Measurements from ENCODE around the gene KRTAP10-9. TPM values are rescaled to one million over a fixed set of nuclear protein-coding genes. Genes with fewer than 3 reads are reported as not detected.

Gene KRTAP10-9
- total and polyA plus RNA-seq, 2 donors (not counting 1 experiment from before 2014, with no cell fraction given), result not detected

DNA sequence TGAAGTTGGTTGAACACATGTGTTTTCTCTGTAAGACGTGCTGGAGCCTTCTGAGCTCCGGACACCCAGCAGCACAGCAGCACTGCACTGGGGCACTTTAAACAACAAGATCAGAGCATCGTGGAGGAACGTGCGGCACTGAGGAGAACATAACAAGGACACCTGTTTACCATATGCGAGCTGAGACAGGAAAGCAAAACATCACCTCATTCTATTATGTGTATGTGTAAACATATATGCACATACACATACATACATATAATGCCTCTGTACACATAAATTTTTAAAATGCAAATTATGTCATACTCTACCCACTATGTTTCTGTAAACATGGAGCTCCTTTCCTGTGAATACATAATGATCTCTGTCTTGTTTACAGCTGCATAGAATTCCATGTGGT is 31.4 kb upstream of the KRTAP10-9 start:
- H3K79me2 ChIP-seq (ENCODE audit: control insufficient read depth, insufficient read depth, low read length), result no peaks in the 10 kb centered on the region
- no peak for DNase-seq (ENCODE audit: low read depth in 2 of 2)
- no peaks in the 10 kb centered on the region for H3K9me3 ChIP-seq (ENCODE audit: control insufficient read depth, insufficient read depth, low read depth, low read length)
- no peak for TF ChIP-seq CTCF (conservative IDR thresholded peaks at IDR 0.05 in 1 of 2, IDR thresholded peaks at IDR 0.05 in 1 of 2; ENCODE audit: low read depth in 1 of 2, low read length in 2 of 2)
- TF ChIP-seq EZH2 (IDR thresholded peaks at IDR 0.05; ENCODE audit: low read length, missing control alignments), result no peak
- no peaks in the 10 kb centered on the region for H3K36me3 ChIP-seq (ENCODE audit: control insufficient read depth, insufficient read depth, low read length)
- peaks cover 4% of the 10 kb centered on the region for H3K27me3 ChIP-seq (ENCODE audit: control insufficient read depth, insufficient read depth, low read length)
- no peaks in the 10 kb centered on the region for H4K20me1 ChIP-seq (ENCODE audit: control insufficient read depth, extremely low read depth, insufficient read depth, low read length)
- no peak overlapping the region for H3K4me3 ChIP-seq (replicated peaks in 1 of 4; ENCODE audit: control extremely low read depth in 1 of 4, insufficient read depth in 1 of 4, low read depth in 3 of 4, low read length in 4 of 4)
- H3K9ac ChIP-seq (ENCODE audit: insufficient read depth, low read length), result no peak overlapping the region
- H3K4me2 ChIP-seq (ENCODE audit: extremely low read depth, insufficient read depth, low read length), result no peak overlapping the region
- H3K27ac ChIP-seq (ENCODE audit: insufficient read depth, low read length), result no peak overlapping the region
- H3K4me1 ChIP-seq (ENCODE audit: control insufficient read depth, extremely low read depth, insufficient read depth, low read length), result no peaks in the 10 kb centered on the region
- no peak overlapping the region for H2AFZ ChIP-seq (ENCODE audit: low read length)

- Histone ChIP-seq H3K79me2 (ENCODE audit: control insufficient read depth, insufficient read depth, low read length) (no peaks in the 10 kb centered on the region), H3K9ac (ENCODE audit: insufficient read depth, low read length) (no peak overlapping the region), H4K20me1 (ENCODE audit: control insufficient read depth, extremely low read depth, insufficient read depth, low read length) (no peaks in the 10 kb centered on the region), H3K36me3 (ENCODE audit: control insufficient read depth, insufficient read depth, low read length) (no peaks in the 10 kb centered on the region), H3K27ac (ENCODE audit: insufficient read depth, low read length) (no peak overlapping the region), H3K9me3 (ENCODE audit: control insufficient read depth, insufficient read depth, low read depth, low read length) (no peaks in the 10 kb centered on the region), H3K4me3 (replicated peaks in 1 of 4; ENCODE audit: control extremely low read depth in 1 of 4, insufficient read depth in 1 of 4, low read depth in 3 of 4, low read length in 4 of 4) (no peak overlapping the region), H2AFZ (ENCODE audit: low read length) (no peak overlapping the region), H3K27me3 (ENCODE audit: control insufficient read depth, insufficient read depth, low read length) (peaks cover 4% of the 10 kb centered on the region), H3K4me2 (ENCODE audit: extremely low read depth, insufficient read depth, low read length) (no peak overlapping the region), H3K4me1 (ENCODE audit: control insufficient read depth, extremely low read depth, insufficient read depth, low read length) (no peaks in the 10 kb centered on the region)
- DNase-seq (ENCODE audit: low read depth in 2 of 2), result peak in 1 of 2 donors; percentile 42
- TF ChIP-seq CTCF (conservative IDR thresholded peaks at IDR 0.05 in 1 of 2, IDR thresholded peaks at IDR 0.05 in 1 of 2; ENCODE audit: low read depth in 1 of 2, low read length in 2 of 2) (no peak), EZH2 (IDR thresholded peaks at IDR 0.05; ENCODE audit: low read length, missing control alignments) (no peak)
These were observed 30.7 kb upstream of the KRTAP10-9 start for GRCh38 chr21:44596068-44596725.

GRCh38 chr21:44598061-44598460 is 28.8 kb upstream of the KRTAP10-9 start:
- TF ChIP-seq EZH2 (IDR thresholded peaks at IDR 0.05; ENCODE audit: low read length, missing control alignments) (no peak), CTCF (conservative IDR thresholded peaks at IDR 0.05 in 1 of 2, IDR thresholded peaks at IDR 0.05 in 1 of 2; ENCODE audit: low read depth in 1 of 2, low read length in 2 of 2) (no peak)
- Histone ChIP-seq H3K36me3 (ENCODE audit: control insufficient read depth, insufficient read depth, low read length) (no peaks in the 10 kb centered on the region), H3K4me2 (ENCODE audit: extremely low read depth, insufficient read depth, low read length) (no peak overlapping the region), H3K79me2 (ENCODE audit: control insufficient read depth, insufficient read depth, low read length) (no peaks in the 10 kb centered on the region), H2AFZ (ENCODE audit: low read length) (no peak overlapping the region), H3K4me3 (replicated peaks in 1 of 4; ENCODE audit: control extremely low read depth in 1 of 4, insufficient read depth in 1 of 4, low read depth in 3 of 4, low read length in 4 of 4) (no peak overlapping the region), H3K9me3 (ENCODE audit: control insufficient read depth, insufficient read depth, low read depth, low read length) (no peaks in the 10 kb centered on the region), H4K20me1 (ENCODE audit: control insufficient read depth, extremely low read depth, insufficient read depth, low read length) (no peaks in the 10 kb centered on the region), H3K4me1 (ENCODE audit: control insufficient read depth, extremely low read depth, insufficient read depth, low read length) (no peaks in the 10 kb centered on the region), H3K27ac (ENCODE audit: insufficient read depth, low read length) (no peak overlapping the region), H3K9ac (ENCODE audit: insufficient read depth, low read length) (no peak overlapping the region), H3K27me3 (ENCODE audit: control insufficient read depth, insufficient read depth, low read length) (peaks cover under 1% of the 10 kb centered on the region)
- DNase-seq (ENCODE audit: low read depth in 2 of 2), result peak in 1 of 2 donors; percentile 4

Data from fibroblast of lung (primary cell).